Right lobe of liver (tissue), 4 donors: ENCODE results near the gene CD207.

ENCODE experiments used
- POLR2A ChIP-seq: fragments of 450-650 bp; IDR thresholded peaks from one replicate; pipeline ENCODE4 v1.6.1; 2017; ENCODE audit warnings: antibody characterized with exemption, mild to moderate bottlenecking
- TF ChIP-seq, protein P1 (sequence below), 4 donors: fragments of 200-600 bp in 3 of 4; fragments of 450-650 bp in 1 of 4; IDR thresholded peaks; one replicate each; pipeline versions ENCODE4 v1.5.1 to v1.8.0; 2016 to 2022; ENCODE audit warnings: antibody characterized with exemption in 4 of 4, mild to moderate bottlenecking in 2 of 4
- donor health status: DM: no; HTN: no; CAD: no.
- donor health status: DM: no; HTN: no; CAD: no.
- donor health status: DM: no; HTN: yes; CAD: no.

GRCh38 chr2:70799706-70800105 lies 35.9 kb downstream of the CD207 start:
- no peak for TF ChIP-seq POLR2A
- TF ChIP-seq, protein P1, sequence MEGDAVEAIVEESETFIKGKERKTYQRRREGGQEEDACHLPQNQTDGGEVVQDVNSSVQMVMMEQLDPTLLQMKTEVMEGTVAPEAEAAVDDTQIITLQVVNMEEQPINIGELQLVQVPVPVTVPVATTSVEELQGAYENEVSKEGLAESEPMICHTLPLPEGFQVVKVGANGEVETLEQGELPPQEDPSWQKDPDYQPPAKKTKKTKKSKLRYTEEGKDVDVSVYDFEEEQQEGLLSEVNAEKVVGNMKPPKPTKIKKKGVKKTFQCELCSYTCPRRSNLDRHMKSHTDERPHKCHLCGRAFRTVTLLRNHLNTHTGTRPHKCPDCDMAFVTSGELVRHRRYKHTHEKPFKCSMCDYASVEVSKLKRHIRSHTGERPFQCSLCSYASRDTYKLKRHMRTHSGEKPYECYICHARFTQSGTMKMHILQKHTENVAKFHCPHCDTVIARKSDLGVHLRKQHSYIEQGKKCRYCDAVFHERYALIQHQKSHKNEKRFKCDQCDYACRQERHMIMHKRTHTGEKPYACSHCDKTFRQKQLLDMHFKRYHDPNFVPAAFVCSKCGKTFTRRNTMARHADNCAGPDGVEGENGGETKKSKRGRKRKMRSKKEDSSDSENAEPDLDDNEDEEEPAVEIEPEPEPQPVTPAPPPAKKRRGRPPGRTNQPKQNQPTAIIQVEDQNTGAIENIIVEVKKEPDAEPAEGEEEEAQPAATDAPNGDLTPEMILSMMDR (IDR thresholded peaks at IDR 0.05): no peak
